NCI-H2107 (cell line): ENCODE results near the gene FUT9.

ENCODE experiments used
- DNase-seq: peaks from one replicate; lab custom pipeline; 2025; lab: John Stamatoyannopoulos, UW

FUT9 gene

DNA sequence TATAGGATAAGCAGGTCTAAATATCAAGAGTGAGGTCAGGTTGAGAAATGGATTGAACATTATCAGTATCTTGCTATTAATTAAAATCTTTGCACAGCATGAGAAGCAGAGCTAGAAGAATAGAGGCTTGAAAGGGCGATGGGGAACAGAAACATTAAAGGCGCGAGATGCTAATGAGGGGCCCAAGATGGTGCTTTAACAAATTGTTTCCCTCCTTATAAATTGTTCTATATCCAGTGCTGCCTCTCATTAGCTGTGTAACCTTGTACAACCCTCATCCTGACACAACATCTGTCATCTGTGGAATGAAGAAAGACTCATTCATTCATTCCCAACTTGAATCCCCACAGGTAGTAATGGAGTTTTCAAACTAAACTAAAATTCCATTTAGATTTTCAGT, 57.8 kb downstream of the FUT9 start:
- DNase-seq: no peak

DNA sequence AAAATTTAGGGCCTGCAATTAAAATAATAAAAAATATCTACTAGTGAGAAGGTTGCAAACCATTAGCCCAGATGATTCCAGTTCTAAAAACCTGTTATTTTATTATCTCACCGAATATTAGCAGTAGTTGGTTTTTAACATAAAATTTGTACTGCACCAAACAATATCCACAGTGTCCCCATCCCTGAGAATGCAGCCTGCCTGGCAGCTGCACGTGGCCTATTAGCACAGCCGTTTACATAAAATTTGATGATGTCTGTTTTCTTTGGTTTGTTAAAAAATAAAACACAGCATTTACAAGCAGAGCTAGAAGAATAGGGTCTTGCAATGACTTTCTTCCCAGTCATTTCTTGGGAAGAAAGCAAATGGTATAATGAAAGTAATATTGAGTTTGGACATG, 58.2 kb downstream of the FUT9 start:
- DNase-seq: no peak

DNA sequence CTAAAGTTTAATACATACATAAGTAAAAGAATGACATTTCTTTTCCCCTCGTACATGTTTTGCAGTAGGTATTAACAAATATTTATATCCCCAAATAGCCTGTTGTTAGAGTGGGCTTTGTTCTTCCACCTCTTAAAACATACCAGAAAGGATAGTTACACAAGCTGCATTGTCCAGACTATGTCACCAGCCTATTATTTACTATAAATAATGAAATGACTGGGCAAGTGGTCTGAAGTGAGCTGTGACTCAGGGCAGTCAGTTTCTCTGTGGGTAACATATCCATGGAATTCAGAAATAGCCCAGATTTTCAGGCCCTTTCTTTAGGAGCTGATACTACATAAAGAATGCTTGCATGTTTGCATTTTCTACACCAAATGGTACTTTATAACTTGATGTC, 60.1 kb downstream of the FUT9 start:
- no peak for DNase-seq

DNA sequence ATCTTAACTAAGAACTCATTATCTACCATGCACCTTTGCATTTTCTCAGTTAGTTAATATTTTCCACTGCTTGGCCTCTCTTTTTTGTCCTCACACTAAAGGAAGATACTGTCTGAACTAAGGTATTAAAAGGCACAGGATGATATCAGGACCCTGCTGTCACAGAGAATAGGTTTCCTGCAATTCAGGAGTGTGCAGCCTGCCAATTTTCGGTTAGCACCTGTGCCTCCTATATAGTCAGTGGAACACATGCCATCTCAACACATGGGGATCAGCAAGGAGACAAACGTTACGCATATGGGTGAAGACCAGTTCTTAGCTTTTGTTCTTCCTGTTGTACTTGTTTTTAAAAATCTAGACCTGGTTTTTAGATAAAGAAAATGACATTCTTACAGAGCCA, 71.0 kb downstream of the FUT9 start:
- DNase-seq: no peak

DNA sequence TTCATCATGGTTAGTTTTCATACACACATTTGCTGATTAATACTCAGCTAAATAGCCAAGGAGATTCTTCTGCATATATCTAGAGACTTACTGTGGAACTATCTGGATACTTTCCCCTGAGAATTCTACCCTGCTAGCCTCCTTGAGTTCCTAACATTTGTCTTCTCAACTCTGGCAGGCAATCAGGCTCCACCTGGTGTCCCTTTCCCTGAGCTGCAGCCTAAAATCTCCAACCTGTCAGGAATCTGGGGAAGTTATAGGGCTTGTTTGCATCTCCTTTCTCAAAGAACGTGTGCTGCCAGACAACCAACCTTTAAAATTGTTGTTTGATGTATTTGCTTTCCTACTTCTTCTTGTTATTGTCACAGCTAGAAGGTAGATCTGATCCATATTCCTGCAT, 73.4 kb downstream of the FUT9 start:
- no peak for DNase-seq

DNA sequence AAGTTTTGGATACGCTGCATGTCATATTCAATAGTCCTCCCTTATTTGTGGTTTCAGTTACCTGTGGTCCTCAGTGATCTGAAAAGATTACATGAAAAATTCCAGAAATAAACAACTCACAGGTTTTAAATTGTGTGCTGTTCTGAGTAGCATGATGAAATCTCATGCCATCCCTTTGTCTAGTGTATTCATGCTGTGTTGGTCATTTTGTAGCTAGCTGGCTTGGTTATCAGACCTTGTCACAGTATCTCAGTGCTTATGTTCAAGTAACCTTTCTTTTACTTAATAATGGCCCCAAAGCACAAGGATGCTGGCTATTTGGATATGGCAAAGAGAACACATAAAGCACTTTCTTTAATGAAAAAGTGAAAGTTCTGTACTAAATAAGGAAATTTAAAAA, 78.3 kb downstream of the FUT9 start:
- no peak for DNase-seq

DNA sequence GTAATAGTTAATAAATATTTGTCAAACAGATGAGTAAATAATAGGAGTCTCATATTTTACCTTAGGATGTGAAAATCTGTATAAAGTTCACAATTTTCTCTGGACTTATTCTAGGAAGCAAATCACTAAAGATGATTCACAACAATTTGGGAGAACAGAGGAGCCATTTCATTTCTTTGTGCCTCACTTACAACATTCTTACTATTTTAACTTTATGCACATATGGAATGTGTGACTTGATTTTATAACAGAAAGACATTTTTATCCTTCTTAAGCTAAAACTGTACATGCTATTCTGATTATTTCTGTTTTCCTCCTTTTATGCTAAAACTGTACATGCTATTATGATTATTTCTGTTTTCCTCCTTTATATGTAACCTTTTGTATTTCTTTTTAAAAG, 83.3 kb downstream of the FUT9 start:
- no peak for DNase-seq

DNA sequence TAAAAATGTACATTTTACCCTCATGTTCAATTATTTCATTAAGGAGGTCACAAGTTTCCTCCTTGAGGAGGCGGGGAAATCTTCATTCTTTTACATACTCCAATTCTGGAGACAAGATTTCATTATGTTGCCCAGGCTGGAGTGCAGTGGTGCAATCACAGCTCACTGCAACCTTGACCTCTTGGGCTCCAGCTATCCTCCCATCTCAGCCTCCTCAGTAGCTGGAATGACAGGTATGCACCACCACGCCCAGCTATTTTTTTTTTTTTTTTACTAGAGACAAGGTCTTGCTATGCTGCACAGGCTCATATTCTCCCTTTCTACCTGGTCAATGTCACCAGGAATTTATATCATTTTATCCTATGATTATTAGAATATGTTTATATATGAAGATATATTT, 85.8 kb downstream of the FUT9 start:
- no peak for DNase-seq

DNA sequence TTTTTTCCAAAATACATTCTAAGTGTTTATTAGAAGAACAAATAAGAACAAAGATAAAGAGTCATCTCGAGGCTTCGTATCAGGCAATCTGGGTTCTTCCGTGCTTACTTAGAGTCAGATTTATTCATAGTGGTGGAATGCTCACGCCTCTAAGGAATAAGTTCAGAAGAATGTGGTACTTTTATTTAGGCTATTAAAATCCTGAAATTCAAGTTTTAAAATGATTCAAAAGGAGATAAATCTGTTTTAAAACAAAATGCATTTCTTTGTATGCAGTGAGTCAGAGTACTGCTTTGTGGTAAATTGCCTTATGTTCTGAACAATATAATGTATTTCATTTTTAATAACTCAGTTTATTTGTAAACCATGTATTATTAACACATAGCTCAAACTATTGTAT, 89.1 kb downstream of the FUT9 start:
- no peak for DNase-seq

DNA sequence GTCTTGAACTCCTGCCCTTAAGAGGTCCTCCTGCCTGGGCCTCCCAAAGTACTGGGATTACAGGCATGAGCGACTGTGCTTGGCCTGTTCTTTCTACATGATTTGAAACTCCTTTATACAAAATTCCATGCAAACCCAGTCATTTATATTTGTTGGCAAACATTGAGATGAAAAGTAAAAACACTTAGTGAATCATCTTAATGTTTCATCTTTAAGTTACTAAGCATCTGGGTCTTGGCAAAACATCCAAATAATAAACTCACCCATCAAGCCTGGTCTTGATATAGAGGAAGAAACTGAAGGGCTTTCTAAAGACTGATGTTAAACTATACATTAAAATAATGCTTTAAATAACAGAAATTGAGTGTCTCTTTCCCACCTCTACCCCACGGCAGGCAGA, 95.1 kb downstream of the FUT9 start:
- DNase-seq: no peak

DNA sequence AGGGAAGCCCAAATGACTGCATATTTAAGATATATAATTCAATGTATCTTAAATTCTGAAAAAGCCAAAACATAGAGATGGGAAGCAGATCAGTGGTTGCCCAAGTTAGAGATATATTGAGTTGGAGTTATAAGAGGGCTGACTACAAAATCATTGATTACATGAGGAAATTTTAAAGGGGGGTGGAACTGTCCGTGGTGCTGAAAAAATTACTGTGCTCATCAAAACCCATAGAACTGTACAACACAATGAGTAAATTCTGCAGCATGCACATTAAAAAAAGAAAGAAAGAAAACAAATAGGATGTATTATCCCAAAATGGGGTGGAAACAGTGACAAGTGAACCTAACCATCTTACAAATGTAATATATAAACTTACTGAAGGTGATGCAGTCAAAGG, 100.9 kb downstream of the FUT9 start:
- DNase-seq: no peak

DNA sequence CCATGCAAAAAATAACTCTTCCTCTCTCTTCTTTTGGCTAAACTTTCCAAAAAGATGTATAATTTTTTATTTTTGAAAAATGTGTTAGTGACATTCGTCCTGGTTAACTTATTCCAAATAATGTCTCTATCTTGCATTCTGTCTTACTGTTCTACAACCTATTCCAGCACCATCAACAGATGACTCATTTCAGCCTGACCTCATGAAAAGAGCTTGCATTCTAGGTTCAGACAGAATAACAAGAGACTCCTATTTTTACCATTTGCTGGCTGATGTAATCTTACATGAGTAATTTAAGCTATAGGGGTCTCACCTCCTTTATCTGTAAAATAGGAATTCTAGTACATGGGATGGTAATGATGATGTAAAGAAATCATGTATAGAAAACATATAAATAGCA, 109.0 kb downstream of the FUT9 start:
- DNase-seq: no peak

DNA sequence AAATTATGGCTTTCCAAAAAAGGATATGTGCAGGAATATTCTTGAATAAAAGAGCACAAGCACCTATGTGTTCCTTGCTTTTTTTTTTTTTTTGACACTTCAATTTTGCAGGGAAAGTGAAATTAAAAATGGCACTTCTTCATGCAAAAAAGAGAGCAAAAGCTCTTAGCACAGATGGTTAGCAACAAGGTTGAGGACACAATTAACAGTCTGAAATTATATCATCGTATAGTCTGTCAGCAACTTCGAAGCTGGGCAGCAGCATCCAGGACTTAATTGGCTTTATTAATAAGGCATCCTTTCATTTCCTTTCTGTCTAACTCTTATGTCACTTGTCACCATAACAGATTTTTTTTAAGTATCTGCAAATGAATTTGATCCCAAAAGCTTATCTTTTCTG, 122.6 kb downstream of the FUT9 start:
- no peak for DNase-seq

DNA sequence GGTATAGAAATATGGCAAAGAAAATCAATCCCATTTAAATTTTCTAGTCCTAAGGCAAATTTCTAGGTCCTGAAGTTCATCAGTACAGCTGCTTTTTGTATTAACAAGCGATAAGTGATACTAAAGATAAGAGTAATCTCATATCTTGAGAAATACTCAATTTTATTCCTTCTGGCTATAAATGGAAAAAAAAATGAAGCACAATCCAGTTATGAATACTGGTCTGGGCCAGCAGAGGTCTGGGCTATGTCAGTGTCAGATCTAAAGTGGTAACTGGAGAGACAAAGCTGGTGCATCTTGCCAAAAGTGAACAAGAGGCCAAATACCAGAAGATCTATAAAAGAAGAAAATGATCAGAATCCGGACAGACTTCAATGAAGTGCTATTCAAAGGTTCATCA, 126.4 kb downstream of the FUT9 start:
- DNase-seq: no peak

DNA sequence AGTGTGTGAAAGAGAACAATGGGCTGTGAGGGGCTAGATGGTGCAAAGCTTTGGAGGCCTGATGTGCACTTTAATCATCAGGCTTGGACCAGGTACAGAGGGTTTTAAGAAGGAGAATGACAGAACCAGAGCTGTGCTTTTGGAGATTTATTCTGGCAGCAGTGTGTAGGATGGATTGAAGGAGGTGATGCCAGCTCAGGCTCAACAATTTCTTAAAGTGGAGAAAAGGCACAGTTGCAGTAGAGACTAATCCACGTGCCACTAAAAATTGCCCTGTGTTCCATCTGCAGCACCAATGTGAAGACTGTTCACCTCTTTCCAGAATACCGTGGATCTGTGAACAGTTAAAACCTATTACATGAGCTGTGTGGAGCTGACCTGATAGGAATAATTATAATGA, 134.7 kb downstream of the FUT9 start:
- no peak for DNase-seq

DNA sequence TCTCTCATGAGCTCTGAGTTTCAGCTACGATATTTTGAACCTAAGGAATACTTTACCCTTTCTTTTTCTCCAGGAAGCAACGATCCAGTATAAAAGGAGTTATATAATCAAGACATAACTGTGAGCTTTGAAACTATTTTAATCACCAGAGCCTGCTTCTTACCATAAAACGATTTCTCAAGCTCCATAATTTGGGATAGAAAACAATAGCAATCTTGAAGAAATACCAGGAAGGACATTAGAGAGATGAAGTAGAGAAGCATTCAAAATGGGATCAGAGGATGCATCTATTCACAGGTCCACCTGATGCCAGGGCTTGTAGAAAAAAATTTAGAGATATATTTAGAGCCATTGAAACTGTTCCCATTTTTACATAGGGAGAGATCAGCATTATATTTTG, 135.9 kb downstream of the FUT9 start:
- no peak for DNase-seq

DNA sequence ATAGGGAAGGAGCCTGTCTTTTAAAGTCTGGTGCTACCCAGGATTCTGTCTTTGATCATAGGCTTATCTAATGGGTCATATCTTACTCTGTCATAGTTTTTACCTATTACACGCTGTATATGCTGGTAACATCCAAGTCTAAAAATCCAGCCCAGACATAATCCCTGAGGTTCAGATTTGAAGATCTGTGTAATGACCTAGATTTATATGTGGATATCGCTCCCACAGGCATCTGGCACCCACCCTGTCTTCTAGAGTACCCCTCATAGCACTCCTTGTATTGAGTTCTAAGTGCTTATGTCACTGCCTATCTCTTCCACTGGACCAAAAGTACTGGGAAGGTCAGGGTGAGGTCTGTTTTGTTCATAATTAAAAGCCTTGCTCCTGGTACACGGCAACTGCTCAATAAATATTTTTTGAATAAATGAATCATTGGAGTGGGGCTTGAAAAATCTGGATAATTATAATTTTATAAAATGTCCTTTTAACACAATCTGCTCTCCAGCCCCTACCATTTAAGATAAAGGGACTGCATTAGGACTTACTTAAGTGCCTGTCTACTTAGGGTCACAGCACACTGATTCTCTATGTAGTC, 136.4 kb downstream of the FUT9 start:
- no peak for DNase-seq

DNA sequence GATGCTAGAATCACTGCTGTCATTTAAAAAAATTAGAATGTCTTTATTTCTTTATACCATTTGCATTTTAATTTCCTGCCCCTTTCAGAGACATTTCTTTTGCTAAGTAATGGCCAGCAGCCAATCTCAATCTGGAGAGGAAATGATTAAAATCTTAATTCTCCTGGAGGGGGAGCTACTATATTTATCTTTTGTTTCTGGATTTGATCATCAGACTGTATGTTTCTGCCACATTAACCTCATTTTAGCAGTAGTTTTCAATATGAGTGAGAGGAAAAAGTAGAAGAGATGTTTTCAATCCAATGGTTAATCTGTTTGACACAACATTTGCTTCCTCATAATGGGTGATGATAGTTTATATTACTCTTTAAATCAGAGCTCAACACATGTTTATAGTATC, 138.0 kb downstream of the FUT9 start:
- DNase-seq: no peak

DNA sequence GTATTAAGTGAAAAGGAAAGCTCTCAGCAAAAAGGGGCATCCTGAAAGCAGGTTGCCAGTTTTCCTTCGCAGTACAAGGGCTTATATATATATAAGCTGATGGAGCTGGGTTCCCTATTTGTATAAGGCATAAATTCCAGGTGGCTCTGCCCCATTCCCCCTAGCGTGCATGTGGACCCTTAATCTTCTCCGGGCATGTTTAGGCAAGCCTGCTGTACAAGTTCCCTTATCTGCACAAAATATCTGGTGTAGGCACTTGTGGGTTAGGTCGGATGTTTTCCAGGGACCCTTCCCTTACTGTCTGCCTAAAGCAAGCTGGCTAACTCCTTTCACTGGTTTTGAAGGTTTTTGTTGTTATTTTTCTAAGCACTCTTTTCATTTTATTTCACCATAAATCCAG, 140.7 kb downstream of the FUT9 start:
- no peak for DNase-seq

DNA sequence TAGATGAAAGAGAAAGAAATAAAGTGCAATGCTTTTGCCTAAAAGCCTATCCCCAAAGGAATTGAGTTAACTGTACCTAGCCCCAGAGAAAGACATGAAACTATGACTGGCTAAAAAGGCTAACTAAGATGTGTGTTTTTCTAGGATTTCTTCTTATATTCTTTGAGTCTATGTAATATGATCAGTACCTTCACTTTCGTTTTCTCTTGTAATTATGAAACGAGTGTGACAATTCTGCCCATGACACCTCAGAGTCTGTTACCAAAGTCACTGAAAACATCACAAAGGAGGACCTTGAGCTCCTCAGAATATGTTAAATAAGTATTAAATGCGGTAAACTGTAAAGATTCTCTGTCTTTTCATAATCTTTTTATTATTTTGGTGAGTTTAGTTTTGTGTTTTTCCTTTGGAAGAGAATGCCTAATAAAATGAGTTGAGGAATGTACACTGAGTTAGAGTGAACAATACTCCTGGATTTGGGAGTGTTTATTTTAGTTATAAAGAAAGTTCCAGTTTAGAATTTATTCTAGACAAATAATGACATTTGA, 141.3 kb downstream of the FUT9 start:
- DNase-seq: no peak

DNA sequence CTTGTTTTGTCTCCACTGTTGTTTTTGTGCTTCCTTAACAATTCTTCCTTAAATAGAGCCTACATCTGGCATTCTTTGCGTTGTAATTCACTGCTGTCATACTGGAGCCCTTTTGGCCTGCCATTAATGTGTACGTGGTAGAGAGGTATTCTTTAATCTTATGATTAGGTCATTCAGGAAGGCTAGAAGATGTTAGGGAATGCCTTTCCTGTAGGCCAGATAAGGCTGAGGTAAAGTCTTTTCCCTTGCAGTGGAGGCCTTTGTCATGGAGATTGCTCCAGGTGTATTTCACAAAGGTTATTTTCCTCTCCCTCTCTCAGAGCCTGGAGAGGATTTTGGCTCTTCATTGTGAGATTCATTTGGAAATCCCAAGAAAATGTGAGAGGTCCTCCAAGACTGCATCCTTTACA, 146.9 kb downstream of the FUT9 start:
- no peak for DNase-seq

DNA sequence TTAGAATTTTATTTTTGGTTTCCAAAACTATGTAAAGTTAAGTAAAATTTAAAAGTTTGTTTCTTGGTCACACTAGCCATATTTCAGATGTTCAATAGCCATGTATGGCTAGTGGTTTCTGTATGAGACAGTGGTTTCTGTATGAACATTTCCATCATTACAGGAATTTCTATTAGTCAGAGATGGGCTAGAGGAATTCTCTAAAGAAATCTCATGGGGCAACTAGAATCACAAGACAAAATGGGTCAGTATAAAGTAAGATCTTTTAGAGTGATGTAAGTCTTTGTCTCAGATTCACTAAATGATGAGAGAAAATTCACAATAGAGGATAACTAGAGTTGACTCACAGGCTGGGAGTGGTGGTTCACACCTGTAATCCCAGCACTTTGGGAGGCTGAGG, 149.0 kb downstream of the FUT9 start:
- no peak for DNase-seq

DNA sequence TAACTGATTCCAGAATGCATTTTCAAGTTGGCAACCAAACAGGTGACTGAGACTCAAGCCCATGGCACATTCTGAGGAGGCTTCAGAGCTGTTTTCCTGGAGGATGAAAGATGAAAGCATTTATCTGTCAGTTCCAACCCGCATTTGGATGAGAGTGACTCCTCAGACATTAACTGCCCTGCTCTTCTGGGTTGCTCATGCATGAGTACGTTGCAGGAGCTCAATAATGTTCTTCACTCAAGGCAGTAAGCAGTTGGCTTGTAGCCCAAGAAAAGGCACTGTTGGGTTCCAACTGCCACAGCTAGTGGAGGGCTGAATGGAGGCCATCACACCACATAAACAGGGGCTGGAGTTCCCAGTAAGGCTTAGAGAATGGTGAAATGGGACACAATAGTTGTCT, 155.3 kb downstream of the FUT9 start:
- no peak for DNase-seq

DNA sequence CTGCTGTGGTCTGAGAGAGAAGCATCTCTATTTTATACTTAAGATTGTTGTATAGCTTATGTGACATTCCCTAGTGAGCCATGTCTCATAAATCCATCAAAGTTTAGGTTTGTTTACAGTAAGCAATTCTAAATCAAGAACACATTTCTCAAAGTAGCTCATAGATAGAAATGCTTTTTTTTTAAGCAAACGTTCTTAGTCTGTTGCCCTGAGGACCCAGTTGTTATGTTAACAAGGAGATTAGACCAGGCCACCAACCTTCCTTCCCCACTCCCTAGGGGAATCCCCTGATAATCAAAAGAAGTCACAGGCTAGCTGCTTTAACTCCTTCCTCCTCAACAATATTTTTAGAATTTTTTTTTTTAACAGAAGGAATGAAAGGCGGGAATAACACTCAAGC, 169.0 kb downstream of the FUT9 start:
- DNase-seq: no peak

DNA sequence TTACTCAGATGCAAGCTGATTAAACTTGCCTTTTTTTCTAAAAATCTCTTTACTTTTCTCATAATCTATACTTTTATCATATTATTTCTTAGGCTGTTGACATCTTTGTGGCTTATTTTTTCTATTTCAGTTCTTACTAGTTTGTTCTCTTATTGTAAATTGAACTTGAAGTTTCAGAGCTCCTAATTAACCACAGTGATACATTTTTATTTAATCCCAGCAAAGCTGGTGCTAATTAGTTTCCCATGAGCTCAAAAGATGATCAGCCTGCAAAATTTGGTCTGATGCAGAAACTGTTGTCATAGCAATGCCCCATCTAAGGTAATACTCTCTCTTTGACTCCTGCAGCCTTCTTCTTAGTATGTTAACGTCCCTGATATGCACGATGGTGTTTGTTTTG, 170.3 kb downstream of the FUT9 start:
- no peak for DNase-seq
